WERI-Rb-1 (cell line): ENCODE data around the gene PRPF4.

Experiments
- DNase-seq: peaks from one replicate; pipeline ENCODE4 v3.0.0-alpha.2; 2020
- H3K27ac ChIP-seq: fragments of 250-450 bp; sonication (Bioruptor Pico); 2 replicates; pipeline ENCODE4 v1.5.1; 2020; ENCODE audit warnings: mild to moderate bottlenecking, moderate library complexity
- H3K27me3 ChIP-seq: fragments of 250-450 bp; sonication (Bioruptor Pico); 2 replicates; pipeline ENCODE4 v1.5.1; 2021; ENCODE audit warnings: mild to moderate bottlenecking, low read depth, moderate library complexity; ENCODE audit not compliant: insufficient read depth, severe bottlenecking
- H3K36me3 ChIP-seq: fragments of 250-450 bp; sonication (Bioruptor Pico); 2 replicates; pipeline ENCODE4 v1.5.1; 2020; ENCODE audit warnings: mild to moderate bottlenecking, moderate library complexity
- H3K4me3 ChIP-seq: 2 replicates; pipeline ENCODE4 v1.5.1; 2011; ENCODE audit warnings: low read depth, mild to moderate bottlenecking, control low read depth, low read length
- H3K9me3 ChIP-seq: fragments of 250-450 bp; sonication (Bioruptor Pico); 2 replicates; pipeline ENCODE4 v1.5.1; 2021; ENCODE audit warnings: mild to moderate bottlenecking, moderate library complexity; ENCODE audit not compliant: severe bottlenecking
- TF ChIP-seq, protein P1 (sequence below): IDR thresholded peaks from 2 replicates; pipeline ENCODE4 v1.5.1; 2011; ENCODE audit warnings: low read depth, mild to moderate bottlenecking, control low read depth, inconsistent platforms, low read length

PRPF4 gene

DNA sequence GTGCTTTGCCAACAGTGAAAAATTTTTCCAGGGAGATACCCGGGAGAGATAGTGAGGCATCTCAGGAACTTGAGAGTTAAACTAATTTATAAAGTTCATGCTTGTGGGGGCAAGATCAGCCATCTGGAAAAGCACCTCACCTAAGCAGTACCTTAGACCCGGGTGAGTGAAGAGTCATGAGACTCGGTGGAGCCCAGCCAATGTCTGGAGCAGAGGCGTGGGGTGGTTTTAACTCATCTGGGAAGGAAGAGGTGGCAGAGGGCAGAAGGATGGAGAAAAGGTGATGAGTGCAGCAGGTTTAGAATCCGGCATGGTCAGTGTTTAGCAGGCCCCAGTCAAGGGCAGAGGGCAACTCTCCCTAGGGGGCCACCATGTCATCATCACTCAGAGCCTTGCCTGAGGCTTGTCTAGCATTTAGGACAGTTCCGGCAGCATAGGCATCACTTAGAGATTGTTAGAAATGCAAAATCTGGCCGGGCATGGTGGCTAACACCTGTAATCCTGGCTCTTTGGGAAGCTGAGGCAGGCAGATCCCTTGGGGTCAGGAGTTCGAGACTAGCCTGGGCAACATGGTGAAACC, 32.0 kb downstream of the PRPF4 start:
- TF ChIP-seq, protein P1, sequence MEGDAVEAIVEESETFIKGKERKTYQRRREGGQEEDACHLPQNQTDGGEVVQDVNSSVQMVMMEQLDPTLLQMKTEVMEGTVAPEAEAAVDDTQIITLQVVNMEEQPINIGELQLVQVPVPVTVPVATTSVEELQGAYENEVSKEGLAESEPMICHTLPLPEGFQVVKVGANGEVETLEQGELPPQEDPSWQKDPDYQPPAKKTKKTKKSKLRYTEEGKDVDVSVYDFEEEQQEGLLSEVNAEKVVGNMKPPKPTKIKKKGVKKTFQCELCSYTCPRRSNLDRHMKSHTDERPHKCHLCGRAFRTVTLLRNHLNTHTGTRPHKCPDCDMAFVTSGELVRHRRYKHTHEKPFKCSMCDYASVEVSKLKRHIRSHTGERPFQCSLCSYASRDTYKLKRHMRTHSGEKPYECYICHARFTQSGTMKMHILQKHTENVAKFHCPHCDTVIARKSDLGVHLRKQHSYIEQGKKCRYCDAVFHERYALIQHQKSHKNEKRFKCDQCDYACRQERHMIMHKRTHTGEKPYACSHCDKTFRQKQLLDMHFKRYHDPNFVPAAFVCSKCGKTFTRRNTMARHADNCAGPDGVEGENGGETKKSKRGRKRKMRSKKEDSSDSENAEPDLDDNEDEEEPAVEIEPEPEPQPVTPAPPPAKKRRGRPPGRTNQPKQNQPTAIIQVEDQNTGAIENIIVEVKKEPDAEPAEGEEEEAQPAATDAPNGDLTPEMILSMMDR, result no peak
- H3K27me3 ChIP-seq, result no peaks in the 10 kb centered on the region
- H3K36me3 ChIP-seq, result no peaks in the 10 kb centered on the region
- no peaks in the 10 kb centered on the region for H3K9me3 ChIP-seq
- no peak overlapping the region for H3K4me3 ChIP-seq
- H3K27ac ChIP-seq, result no peak overlapping the region
- no peak for DNase-seq

DNA sequence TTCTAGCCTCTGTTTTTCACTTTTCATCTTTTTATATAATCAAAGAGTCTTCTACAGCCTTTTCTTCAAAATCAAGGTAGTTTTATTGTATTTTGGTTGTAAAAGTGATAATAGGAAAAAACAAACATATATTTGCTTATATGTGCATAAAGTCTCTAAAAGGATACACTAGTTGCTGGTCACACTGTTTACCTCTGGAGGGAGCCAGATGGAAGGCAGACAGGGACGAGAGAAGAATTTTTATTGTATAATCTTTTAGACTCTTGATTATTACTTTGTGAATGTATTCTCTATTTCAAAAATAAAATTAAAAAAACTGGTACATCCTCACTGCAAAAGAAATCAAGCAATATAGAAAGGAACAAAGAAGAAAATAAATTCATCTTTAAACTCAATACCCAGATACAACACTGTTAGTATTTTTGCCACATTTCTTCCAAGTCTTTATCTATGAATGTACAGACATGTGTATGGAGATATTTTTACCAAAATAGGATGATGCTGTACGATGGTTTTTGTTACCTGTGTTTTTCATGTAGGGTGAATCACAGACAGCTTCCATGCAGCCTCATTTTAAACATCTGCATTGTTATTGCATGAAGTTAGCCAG, 33.9 kb downstream of the PRPF4 start:
- TF ChIP-seq, protein P1, result peak; percentile 54
- Histone ChIP-seq H3K4me3 (no peak overlapping the region), H3K9me3 (no peaks in the 10 kb centered on the region), H3K27me3 (no peaks in the 10 kb centered on the region), H3K27ac (no peak overlapping the region), H3K36me3 (no peaks in the 10 kb centered on the region)
- peak; percentile 50 for DNase-seq

DNA sequence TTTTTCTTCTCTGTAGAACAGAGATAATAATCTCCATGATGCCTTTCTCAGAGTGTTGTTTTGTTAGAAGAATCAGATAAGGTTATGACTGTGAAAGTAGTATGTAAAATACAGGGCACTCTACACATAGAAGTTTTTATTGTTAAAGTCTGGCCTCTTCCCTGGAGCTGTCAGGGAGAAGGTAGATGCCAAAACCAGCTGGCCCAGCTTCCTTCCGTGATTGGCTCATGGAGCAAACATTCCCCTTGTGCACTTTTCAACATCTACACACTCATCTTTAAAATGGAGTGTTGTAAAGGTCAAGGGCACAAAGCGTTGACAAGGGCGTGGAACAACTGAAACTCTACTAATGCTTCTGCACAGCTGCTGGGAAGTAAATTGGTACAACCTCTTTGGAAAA, 35.1 kb downstream of the PRPF4 start:
- Histone ChIP-seq H3K9me3 (no peaks in the 10 kb centered on the region), H3K27me3 (no peaks in the 10 kb centered on the region), H3K27ac (no peak overlapping the region), H3K36me3 (no peaks in the 10 kb centered on the region), H3K4me3 (no peak overlapping the region)
- TF ChIP-seq, protein P1, result no peak
- no peak for DNase-seq

DNA sequence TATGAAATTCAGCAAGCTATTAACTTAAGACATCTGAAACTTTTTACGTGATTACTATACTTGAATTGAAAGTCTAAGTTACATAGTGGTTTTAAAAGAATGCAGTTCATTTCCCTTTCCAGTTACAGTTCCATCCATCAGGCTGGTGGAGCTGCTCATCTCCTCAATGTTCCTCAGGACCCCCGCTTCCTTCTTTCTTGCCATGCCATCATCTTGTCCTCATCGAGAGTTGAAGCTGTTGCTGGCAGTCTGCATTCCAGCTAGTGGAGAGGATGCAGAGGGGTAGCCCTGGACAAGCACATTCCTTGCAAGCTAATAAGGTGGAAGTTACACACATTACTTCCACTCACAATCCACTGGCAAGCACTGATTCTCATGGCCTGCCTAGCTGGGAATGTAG, 36.5 kb downstream of the PRPF4 start:
- no peak for DNase-seq
- Histone ChIP-seq H3K27me3 (no peaks in the 10 kb centered on the region), H3K9me3 (no peaks in the 10 kb centered on the region), H3K4me3 (no peak overlapping the region), H3K27ac (no peak overlapping the region), H3K36me3 (no peaks in the 10 kb centered on the region)
- TF ChIP-seq, protein P1, result no peak

DNA sequence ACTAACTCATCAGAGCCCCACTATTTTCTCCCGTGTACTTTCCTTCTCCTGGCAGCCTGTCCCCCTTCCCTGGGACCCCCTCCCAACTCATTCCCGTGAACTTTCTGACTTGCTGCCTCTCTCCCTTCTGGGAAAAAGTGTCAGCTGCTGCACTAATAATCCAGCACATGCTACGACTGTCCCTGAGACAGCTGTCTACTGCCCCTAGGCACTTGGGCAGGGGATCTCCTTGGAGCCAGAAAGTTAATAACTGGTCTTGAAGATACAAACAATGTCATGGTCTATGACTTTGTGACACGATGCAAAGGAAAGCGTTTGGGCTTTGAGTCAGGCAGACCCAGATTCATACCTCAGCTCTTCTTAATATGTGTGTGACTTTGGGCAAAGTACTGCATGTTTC, 37.8 kb downstream of the PRPF4 start:
- Histone ChIP-seq H3K27me3 (no peaks in the 10 kb centered on the region), H3K9me3 (no peaks in the 10 kb centered on the region), H3K27ac (peak overlapping the region; percentile 14; the same call in 1 of the 2 replicates), H3K4me3 (no peak overlapping the region), H3K36me3 (no peaks in the 10 kb centered on the region)
- TF ChIP-seq, protein P1, result no peak
- peak; percentile 48 for DNase-seq

DNA sequence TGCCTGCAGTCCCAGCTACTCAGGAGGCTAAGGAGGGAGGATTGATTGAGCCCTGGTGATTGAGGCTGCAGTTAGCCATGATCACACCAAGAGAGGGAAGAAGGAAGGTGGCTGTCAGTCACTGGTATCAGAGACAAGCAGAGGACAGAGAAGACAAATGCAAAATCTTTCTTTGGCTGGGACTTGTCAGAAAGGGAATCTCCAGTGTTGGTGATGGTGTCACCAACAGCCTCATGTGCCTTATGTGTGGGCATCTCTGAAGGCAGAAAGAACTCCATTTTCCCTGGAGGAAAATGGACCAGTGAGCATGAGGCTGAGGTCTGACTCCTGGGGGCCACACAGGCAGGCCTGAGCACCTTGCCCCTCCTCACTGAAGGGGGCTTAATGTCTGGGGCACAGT, 39.8 kb downstream of the PRPF4 start:
- H3K9me3 ChIP-seq, result no peaks in the 10 kb centered on the region
- H3K36me3 ChIP-seq, result no peaks in the 10 kb centered on the region
- TF ChIP-seq, protein P1, result no peak
- no peaks in the 10 kb centered on the region for H3K27me3 ChIP-seq
- DNase-seq, result no peak
- H3K27ac ChIP-seq, result no peak overlapping the region
- no peak overlapping the region for H3K4me3 ChIP-seq
